IMR-90 (cell line): ENCODE data around the gene CAPN2. TPM values are rescaled to one million over a fixed set of nuclear protein-coding genes. Genes with fewer than 3 reads are reported as not detected.
A peak's percentile ranks its signal among the peaks of the same experiment; 100 is the strongest.

Experiments
- ATAC-seq: fragments of 200-7000 bp; cut with Tn5 transposase; 2 replicates; pipeline ENCODE4 v1.9.1; 2020; ENCODE audit warnings: low read depth, mild to moderate bottlenecking, moderate library complexity
- BruUV-seq: library from RNA; stranded (reverse); fragments of 400-500 nt; replicated peaks from 2 replicates; lab custom pipeline; 2021; lab: Mats Ljungman, UMichigan
- CTCF ChIA-PET: fragments of 300-600 bp; formaldehyde crosslinking; extraction: SDS; loops from one replicate; lab custom pipeline; 2021; ENCODE audit warnings: antibody characterized with exemption; lab: Yijun Ruan, JAX
- POLR2A ChIA-PET: fragments of 300-600 bp; sonication (Branson Sonifier 250); formaldehyde crosslinking; loops from one replicate; lab custom pipeline; 2022; ENCODE audit warnings: antibody characterized with exemption; ENCODE audit not compliant: unreplicated experiment; lab: Charles Lee
- DNase-seq: peaks from one replicate; pipeline ENCODE4 v3.0.0; 2013
- H2AFZ ChIP-seq: replicated peaks from 2 replicates; pipeline ENCODE3; 2013; ENCODE audit warnings: low read length, mild to moderate bottlenecking; ENCODE audit not compliant: poor library complexity
- H2AK5ac ChIP-seq: 2 replicates; pipeline ENCODE4 v1.6.1; 2013; ENCODE audit warnings: low read depth, low read length, inconsistent platforms
- H2AK9ac ChIP-seq: replicated peaks from 2 replicates; pipeline ENCODE3; 2013; ENCODE audit warnings: mild to moderate bottlenecking, low read depth, low read length, moderate library complexity; ENCODE audit not compliant: poor library complexity
- H2BK120ac ChIP-seq: 2 replicates; pipeline ENCODE4 v1.6.1; 2013; ENCODE audit warnings: low read depth, low read length, inconsistent platforms
- H2BK15ac ChIP-seq: 3 replicates; pipeline ENCODE4 v1.6.1; 2013; ENCODE audit warnings: low read depth, low read length, inconsistent platforms
- H2BK20ac ChIP-seq: 2 replicates; pipeline ENCODE4 v1.6.1; 2013; ENCODE audit warnings: low read depth, mild to moderate bottlenecking, inconsistent platforms, low read length, moderate library complexity
- H2BK5ac ChIP-seq: 2 replicates; pipeline ENCODE4 v1.6.1; 2013; ENCODE audit warnings: mild to moderate bottlenecking, low read depth, low read length, inconsistent platforms; ENCODE audit not compliant: poor library complexity, severe bottlenecking
- H3K14ac ChIP-seq: replicated peaks from 2 replicates; pipeline ENCODE4 v1.6.1; 2013; ENCODE audit warnings: low read depth, low read length, inconsistent platforms
- H3K18ac ChIP-seq: 2 replicates; pipeline ENCODE4 v1.6.1; 2013; ENCODE audit warnings: low read depth, low read length, control low read depth
- H3K23ac ChIP-seq: 2 replicates; pipeline ENCODE4 v1.6.1; 2013; ENCODE audit warnings: low read depth, low read length, inconsistent platforms
- H3K27ac ChIP-seq: 2 replicates; pipeline ENCODE4 v1.5.1; 2013; ENCODE audit warnings: mild to moderate bottlenecking, control low read depth, low read length; ENCODE audit not compliant: insufficient read depth
- H3K27me3 ChIP-seq: 2 replicates; pipeline ENCODE4 v1.6.1; 2013; ENCODE audit warnings: low read length; ENCODE audit not compliant: control insufficient read depth, insufficient read depth
- H3K36me3 ChIP-seq: 2 replicates; pipeline ENCODE4 v1.6.1; 2013; ENCODE audit warnings: low read length, mixed read lengths; ENCODE audit not compliant: control insufficient read depth, insufficient read depth
- H3K4ac ChIP-seq: 2 replicates; pipeline ENCODE4 v1.6.1; 2013; ENCODE audit warnings: low read depth, low read length, inconsistent platforms
- H3K4me1 ChIP-seq: 2 replicates; pipeline ENCODE4 v1.6.1; 2013; ENCODE audit warnings: low read length, mixed read lengths; ENCODE audit not compliant: control insufficient read depth, insufficient read depth
- H3K4me2 ChIP-seq: 2 replicates; pipeline ENCODE4 v1.6.1; 2013; ENCODE audit warnings: low read depth, mild to moderate bottlenecking, control low read depth, low read length, moderate library complexity
- H3K4me3 ChIP-seq: 2 replicates; pipeline ENCODE4 v1.5.1; 2013; ENCODE audit warnings: low read depth, mild to moderate bottlenecking, control low read depth, low read length, moderate library complexity; ENCODE audit not compliant: insufficient read depth
- H3K56ac ChIP-seq: 2 replicates; pipeline ENCODE4 v1.6.1; 2013; ENCODE audit warnings: low read length, inconsistent platforms; ENCODE audit not compliant: insufficient read depth; ENCODE audit errors: extremely low read depth
- H3K79me1 ChIP-seq, 2 experiments: 2 replicates each; pipeline ENCODE4 v1.6.1; 2013; ENCODE audit warnings: low read length in 2 of 2, inconsistent platforms in 1 of 2, low read depth in 1 of 2
- H3K9ac ChIP-seq: 2 replicates; pipeline ENCODE4 v1.6.1; 2013; ENCODE audit warnings: low read depth, low read length, control low read depth
- H3K9me1 ChIP-seq: 2 replicates; pipeline ENCODE4 v1.6.1; 2013; ENCODE audit warnings: low read length, inconsistent platforms; ENCODE audit not compliant: insufficient read depth
- H3K9me3 ChIP-seq: 2 replicates; pipeline ENCODE4 v1.6.1; 2013; ENCODE audit warnings: low read length; ENCODE audit not compliant: control insufficient read depth, insufficient read depth
- H4K20me1 ChIP-seq: 2 replicates; pipeline ENCODE4 v1.6.1; 2013; ENCODE audit warnings: low read length, inconsistent platforms; ENCODE audit not compliant: insufficient read depth
- H4K5ac ChIP-seq: 2 replicates; pipeline ENCODE4 v1.6.1; 2013; ENCODE audit warnings: mild to moderate bottlenecking, low read depth, low read length, control low read depth
- H4K8ac ChIP-seq, 2 experiments: 2 replicates each; pipeline ENCODE4 v1.6.1; 2013; ENCODE audit warnings: low read depth in 2 of 2, low read length in 2 of 2, control low read depth in 1 of 2, inconsistent platforms in 1 of 2
- H4K91ac ChIP-seq: 2 replicates; pipeline ENCODE4 v1.6.1; 2013; ENCODE audit warnings: low read depth, low read length, inconsistent platforms; ENCODE audit not compliant: insufficient read depth
- CEBPB ChIP-seq: IDR thresholded peaks from 2 replicates; pipeline ENCODE4 v1.6.1; 2012; ENCODE audit warnings: low read depth, low read length, improper control_type of control experiment
- RCOR1 ChIP-seq: IDR thresholded peaks from 2 replicates; pipeline ENCODE4 v1.6.1; 2012; ENCODE audit warnings: mild to moderate bottlenecking, low read length, improper control_type of control experiment; ENCODE audit not compliant: insufficient replicate concordance
- WGBS, 2 experiments: methylation state at CpG; one replicate each; pipeline versions ENCODE4 v1.1.5 to v1.1.7; 2013; ENCODE audit warnings: missing lambda C conversion rate in 2 of 2; ENCODE audit not compliant: insufficient read length in 1 of 2; ENCODE audit errors: extremely low coverage in 2 of 2; 5-methylcytosine and 5-hydroxymethylcytosine counted together
- dilution Hi-C: fragments of 300-500 bp; cut with HindIII; formaldehyde crosslinking; loops from one replicate; pipeline ENCODE4 v1.14.3; 2018; ENCODE audit warnings: low sequenced_read_pairs; ENCODE audit not compliant: unreplicated experiment
- in situ Hi-C: fragments of 300-500 bp; cut with MboI; formaldehyde crosslinking; loops from 3 replicates; pipeline ENCODE4 v1.14.3; 2019; ENCODE audit warnings: low sequenced_read_pairs, inconsistent platforms, mixed read lengths
- intact Hi-C: fragments of 100-400 bp; cut with micrococcal nuclease; formaldehyde crosslinking; loops from 2 replicates; pipeline ENCODE4 v1.10.0; 2022
- polyA plus RNA-seq, 3 experiments: library from polyadenylated mRNA; depleted of rRNA; stranded (reverse); fragments of >200 nt; gene quantifications; 2 replicates each; pipeline ENCODE4 v1.2.3, GENCODE V29; 2012; ENCODE audit warnings: low replicate concordance in 1 of 3
- total RNA-seq: library from RNA; depleted of rRNA; stranded (reverse); fragments of >200 nt; gene quantifications from 2 replicates; pipeline ENCODE4 v1.2.3, GENCODE V29; 2012
- TF ChIP-seq, protein P1 (sequence below): conservative IDR thresholded peaks from 2 replicates; pipeline ENCODE4 v1.5.1; 2012; ENCODE audit warnings: mild to moderate bottlenecking, low read depth, low read length, improper control_type of control experiment
- TF ChIP-seq, protein P2 (sequence below): fragments of 150-350 bp; IDR thresholded peaks from 2 replicates; pipeline ENCODE4 v1.6.1; 2017; ENCODE audit warnings: mild to moderate bottlenecking, antibody characterized with exemption, low read length, low read depth

CAPN2 gene
- total and polyA plus RNA-seq, 2 of the 4 experiments (the other 2 are of a cell fraction): 339 to 430 TPM

DNA sequence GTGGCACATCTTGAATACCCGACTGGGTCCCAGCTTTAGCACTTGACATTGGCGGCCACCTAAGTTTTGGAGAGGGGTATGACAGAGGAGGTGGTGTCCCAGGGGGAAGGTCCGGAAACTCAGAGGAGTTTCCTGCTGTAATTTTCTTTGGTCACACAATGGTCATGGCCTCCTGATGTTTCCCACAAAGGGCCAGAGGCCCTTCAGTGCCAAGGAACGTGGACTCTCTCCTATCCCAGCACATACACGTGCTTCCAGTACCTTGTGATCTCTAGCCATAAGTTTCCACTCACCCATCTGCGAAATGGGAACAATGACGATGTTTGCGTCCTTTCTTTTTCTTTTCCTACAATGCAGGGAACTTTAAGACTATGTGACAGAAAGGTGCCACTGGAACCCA, 13.2 kb downstream of the CAPN2 start:
- Histone ChIP-seq H3K4ac (peak overlapping the region; percentile 81), H3K18ac (peak overlapping the region; percentile 1; the same call in 1 of the 2 replicates), H2BK15ac (peak overlapping the region; percentile 77; the same call in 1 of the 3 replicates), H3K79me1 (peaks cover 32 to 70% of the 10 kb centered on the region in 2 experiments), H3K9ac (no peak overlapping the region), H4K5ac (no peak overlapping the region; the same call in 1 of the 2 replicates), H3K9me1 (peaks cover 48% of the 10 kb centered on the region), H3K36me3 (peaks cover 35% of the 10 kb centered on the region), H3K4me1 (peaks cover 43% of the 10 kb centered on the region), H3K27me3 (no peaks in the 10 kb centered on the region), H2AK9ac (no peak overlapping the region), H3K27ac (no peak overlapping the region; the same call in 1 of the 2 replicates), H4K91ac (peak overlapping the region; percentile 8; the same call in 1 of the 2 replicates), H3K4me3 (no peak overlapping the region), H2BK5ac (peak overlapping the region; percentile 91), H3K23ac (peak overlapping the region; percentile 39; the same call in 1 of the 2 replicates), H4K8ac (peak overlapping the region in 1 of 2 experiments; percentile 61; a peak in 2 of 4 replicates), H4K20me1 (peaks cover 70% of the 10 kb centered on the region), H3K4me2 (no peak overlapping the region), H2AFZ (no peak overlapping the region), H2AK5ac (peak overlapping the region; percentile 86; the same call in 1 of the 2 replicates), H2BK20ac (peak overlapping the region; percentile 11; the same call in 1 of the 2 replicates), H2BK120ac (peak overlapping the region; percentile 34), H3K14ac (peak overlapping the region; percentile 61), H3K56ac (no peak overlapping the region), H3K9me3 (no peaks in the 10 kb centered on the region)
- 80% methylated on average over 2 of the region's 8 CpGs; no CpG with 5 or more reads in 1 of the 2 experiments for WGBS, 2 experiments
- no peak for TF ChIP-seq RCOR1
- TF ChIP-seq, protein P1, sequence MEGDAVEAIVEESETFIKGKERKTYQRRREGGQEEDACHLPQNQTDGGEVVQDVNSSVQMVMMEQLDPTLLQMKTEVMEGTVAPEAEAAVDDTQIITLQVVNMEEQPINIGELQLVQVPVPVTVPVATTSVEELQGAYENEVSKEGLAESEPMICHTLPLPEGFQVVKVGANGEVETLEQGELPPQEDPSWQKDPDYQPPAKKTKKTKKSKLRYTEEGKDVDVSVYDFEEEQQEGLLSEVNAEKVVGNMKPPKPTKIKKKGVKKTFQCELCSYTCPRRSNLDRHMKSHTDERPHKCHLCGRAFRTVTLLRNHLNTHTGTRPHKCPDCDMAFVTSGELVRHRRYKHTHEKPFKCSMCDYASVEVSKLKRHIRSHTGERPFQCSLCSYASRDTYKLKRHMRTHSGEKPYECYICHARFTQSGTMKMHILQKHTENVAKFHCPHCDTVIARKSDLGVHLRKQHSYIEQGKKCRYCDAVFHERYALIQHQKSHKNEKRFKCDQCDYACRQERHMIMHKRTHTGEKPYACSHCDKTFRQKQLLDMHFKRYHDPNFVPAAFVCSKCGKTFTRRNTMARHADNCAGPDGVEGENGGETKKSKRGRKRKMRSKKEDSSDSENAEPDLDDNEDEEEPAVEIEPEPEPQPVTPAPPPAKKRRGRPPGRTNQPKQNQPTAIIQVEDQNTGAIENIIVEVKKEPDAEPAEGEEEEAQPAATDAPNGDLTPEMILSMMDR: no peak
- TF ChIP-seq CEBPB: no peak
- TF ChIP-seq, protein P2, sequence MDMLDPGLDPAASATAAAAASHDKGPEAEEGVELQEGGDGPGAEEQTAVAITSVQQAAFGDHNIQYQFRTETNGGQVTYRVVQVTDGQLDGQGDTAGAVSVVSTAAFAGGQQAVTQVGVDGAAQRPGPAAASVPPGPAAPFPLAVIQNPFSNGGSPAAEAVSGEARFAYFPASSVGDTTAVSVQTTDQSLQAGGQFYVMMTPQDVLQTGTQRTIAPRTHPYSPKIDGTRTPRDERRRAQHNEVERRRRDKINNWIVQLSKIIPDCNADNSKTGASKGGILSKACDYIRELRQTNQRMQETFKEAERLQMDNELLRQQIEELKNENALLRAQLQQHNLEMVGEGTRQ: no peak
- BruUV-seq: no TSS peak
- ChIA-PET POLR2A (no interaction called here), CTCF (interaction anchor here (0.7 kb wide), 1 partner anchor 745 kb away, joined by 3 read pairs; no protein-coding TSS in a partner anchor)
- ATAC-seq: no peak
- dilution Hi-C loops (no loop called here), intact Hi-C loops (no loop called here), in situ Hi-C loops (no loop called here)
- no peak for DNase-seq
